ENCODE measurements around the gene BCL10.

Gene BCL10

GRCh38 chr1:85278853-85279314 is 2.5 kb upstream of the BCL10 start (continued):
- TF ChIP-seq GFI1B (tag by site-specific recombination; IDR thresholded peaks at IDR 0.05): peak; percentile 67; the same call in 1 of the 2 replicates
- no peak for TF ChIP-seq ZNF670 (tag by site-specific recombination; IDR thresholded peaks at IDR 0.05; ENCODE audit: low read depth)
- TF ChIP-seq ZNF843 (tag by site-specific recombination; IDR thresholded peaks at IDR 0.05): peak; percentile 62; the same call in 1 of the 2 replicates
- 0 out of 2 replicates have a peak, but pooled peaks have one; percentile 19 for TF ChIP-seq KLF8 (tag by site-specific recombination; IDR thresholded peaks at IDR 0.05)
- peak; percentile 44; the same call in 1 of the 2 replicates for TF ChIP-seq PRDM1 (tag by site-specific recombination; IDR thresholded peaks at IDR 0.05)
- TF ChIP-seq KLF10 (tag by site-specific recombination; IDR thresholded peaks at IDR 0.05): no peak
- TF ChIP-seq ZNF521 (tag by site-specific recombination; IDR thresholded peaks at IDR 0.05): no peak
- TF ChIP-seq ZNF555 (tag by site-specific recombination; conservative IDR thresholded peaks at IDR 0.05): no peak
- no peak for TF ChIP-seq ZNF10 (tag by site-specific recombination; IDR thresholded peaks at IDR 0.05)

DNA sequence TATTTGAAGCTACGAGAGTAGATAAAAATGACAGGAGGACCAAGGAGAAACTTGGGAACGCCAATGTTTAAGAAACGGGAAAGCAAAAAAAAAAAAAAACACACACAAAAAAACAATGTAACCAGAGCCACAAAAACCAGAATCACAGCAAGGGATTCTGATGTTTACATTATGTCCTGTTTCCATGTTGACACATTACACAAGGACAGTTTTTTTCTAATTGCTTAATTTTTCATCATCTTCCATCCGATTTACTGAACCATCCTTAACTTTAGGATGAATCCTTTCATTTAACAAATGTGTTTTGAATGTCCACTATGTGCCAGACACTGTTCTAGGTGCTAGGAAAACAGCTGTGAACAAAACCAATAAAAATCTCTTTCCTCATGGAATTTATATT is 1.4 kb upstream of the BCL10 start:
- Histone ChIP-seq H3K27ac (ENCODE audit: extremely low read depth, low read depth, low read length) (no peak overlapping the region; the same call in 1 of the 2 replicates), H3K36me3 (ENCODE audit: control insufficient read depth in 2 of 2, insufficient read depth in 1 of 2, low read length in 2 of 2) (peaks cover 0 to 2% of the 10 kb centered on the region in 2 experiments; a peak in 1 of 3 replicates), H3K4me1 (ENCODE audit: control insufficient read depth, insufficient read depth, low read length) (peaks cover 8% of the 10 kb centered on the region), H3K9me3 (ENCODE audit: control insufficient read depth, insufficient read depth, low read depth, low read length) (no peaks in the 10 kb centered on the region), H3K4me3 (ENCODE audit: low read depth, low read length) (no peak overlapping the region)
- CTCF ChIA-PET: interaction anchor here (1.5 to 3.0 kb wide), 2 partner anchors 18 to 23 kb away, joined by 4 to 31 read pairs; partner anchors contain the start of gene C1orf52
- TF ChIP-seq ZNF10 (tag by site-specific recombination; IDR thresholded peaks at IDR 0.05) (no peak), SP3 (tag by site-specific recombination; IDR thresholded peaks at IDR 0.05) (no peak), ZNF2 (tag by site-specific recombination; IDR thresholded peaks at IDR 0.05) (no peak), ZNF596 (tag by site-specific recombination; IDR thresholded peaks at IDR 0.05) (no peak), ZSCAN23 (tag by site-specific recombination; IDR thresholded peaks at IDR 0.05) (no peak)
- POLR2A ChIA-PET: interaction anchor here (0.6 to 2.7 kb wide), 2 partner anchors 8 to 20 kb away, joined by 3 to 19 read pairs; no protein-coding TSS in a partner anchor

DNA sequence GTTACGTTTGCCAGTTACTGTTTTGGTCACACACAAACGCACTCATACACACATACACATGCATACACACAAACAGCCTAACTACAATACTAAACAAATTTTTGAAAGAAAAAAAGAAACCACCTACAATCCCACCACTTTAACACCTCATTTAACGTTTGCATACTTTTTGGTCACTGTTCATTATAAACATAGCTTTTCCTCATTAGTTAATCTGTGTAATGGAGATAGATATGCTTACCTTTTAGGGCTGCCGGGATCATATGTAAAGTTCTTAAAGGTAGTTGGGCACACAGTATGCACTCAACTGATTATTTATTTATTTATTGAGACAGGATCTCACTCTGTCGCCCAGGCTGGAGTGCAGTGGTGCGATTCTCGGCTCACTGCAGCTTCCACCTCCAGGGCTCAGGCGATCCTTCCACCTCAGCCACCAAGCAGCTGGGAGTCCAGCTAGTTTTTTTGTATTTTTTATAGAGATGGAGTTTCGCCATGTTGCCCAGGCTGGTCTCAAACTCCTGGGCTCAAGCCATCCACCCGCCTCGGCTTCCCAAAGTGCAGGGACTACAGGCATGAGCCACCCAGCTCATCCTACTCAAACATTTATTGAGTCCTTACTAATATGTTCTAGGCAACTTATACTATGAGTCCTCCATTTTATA is 677 bp upstream of the BCL10 start:
- Histone ChIP-seq H3K4me1 (ENCODE audit: control insufficient read depth, insufficient read depth, low read length) (peaks cover 8% of the 10 kb centered on the region), H3K36me3 (ENCODE audit: control insufficient read depth in 2 of 2, insufficient read depth in 1 of 2, low read length in 2 of 2) (peaks cover 0 to 6% of the 10 kb centered on the region in 2 experiments; a peak in 1 of 3 replicates), H3K9me3 (ENCODE audit: control insufficient read depth, insufficient read depth, low read depth, low read length) (no peaks in the 10 kb centered on the region), H3K4me3 (ENCODE audit: low read depth, low read length) (peak overlapping the region; percentile 89), H3K27ac (ENCODE audit: extremely low read depth, low read depth, low read length) (peak overlapping the region; percentile 91)
- CTCF ChIA-PET: interaction anchor here (0.7 to 3.0 kb wide), 7 partner anchors 16 to 352 kb away, joined by 3 to 31 read pairs (median 3); partner anchors contain the start of gene C1orf52
- POLR2A ChIA-PET: interaction anchor here (0.6 to 2.7 kb wide), 15 partner anchors 7 to 431 kb away, joined by 3 to 30 read pairs (median 4); partner anchors contain the start of genes C1orf52, CCN1, MCOLN2 and MCOLN3
- peak; percentile 84; the same call in 1 of the 2 replicates for TF ChIP-seq ZNF2 (tag by site-specific recombination; IDR thresholded peaks at IDR 0.05)
- TF ChIP-seq ZNF416 (tag by site-specific recombination; IDR thresholded peaks at IDR 0.05): no peak
- TF ChIP-seq ZNF600 (tag by site-specific recombination; IDR thresholded peaks at IDR 0.05): peak; percentile 68
- TF ChIP-seq, protein P1, sequence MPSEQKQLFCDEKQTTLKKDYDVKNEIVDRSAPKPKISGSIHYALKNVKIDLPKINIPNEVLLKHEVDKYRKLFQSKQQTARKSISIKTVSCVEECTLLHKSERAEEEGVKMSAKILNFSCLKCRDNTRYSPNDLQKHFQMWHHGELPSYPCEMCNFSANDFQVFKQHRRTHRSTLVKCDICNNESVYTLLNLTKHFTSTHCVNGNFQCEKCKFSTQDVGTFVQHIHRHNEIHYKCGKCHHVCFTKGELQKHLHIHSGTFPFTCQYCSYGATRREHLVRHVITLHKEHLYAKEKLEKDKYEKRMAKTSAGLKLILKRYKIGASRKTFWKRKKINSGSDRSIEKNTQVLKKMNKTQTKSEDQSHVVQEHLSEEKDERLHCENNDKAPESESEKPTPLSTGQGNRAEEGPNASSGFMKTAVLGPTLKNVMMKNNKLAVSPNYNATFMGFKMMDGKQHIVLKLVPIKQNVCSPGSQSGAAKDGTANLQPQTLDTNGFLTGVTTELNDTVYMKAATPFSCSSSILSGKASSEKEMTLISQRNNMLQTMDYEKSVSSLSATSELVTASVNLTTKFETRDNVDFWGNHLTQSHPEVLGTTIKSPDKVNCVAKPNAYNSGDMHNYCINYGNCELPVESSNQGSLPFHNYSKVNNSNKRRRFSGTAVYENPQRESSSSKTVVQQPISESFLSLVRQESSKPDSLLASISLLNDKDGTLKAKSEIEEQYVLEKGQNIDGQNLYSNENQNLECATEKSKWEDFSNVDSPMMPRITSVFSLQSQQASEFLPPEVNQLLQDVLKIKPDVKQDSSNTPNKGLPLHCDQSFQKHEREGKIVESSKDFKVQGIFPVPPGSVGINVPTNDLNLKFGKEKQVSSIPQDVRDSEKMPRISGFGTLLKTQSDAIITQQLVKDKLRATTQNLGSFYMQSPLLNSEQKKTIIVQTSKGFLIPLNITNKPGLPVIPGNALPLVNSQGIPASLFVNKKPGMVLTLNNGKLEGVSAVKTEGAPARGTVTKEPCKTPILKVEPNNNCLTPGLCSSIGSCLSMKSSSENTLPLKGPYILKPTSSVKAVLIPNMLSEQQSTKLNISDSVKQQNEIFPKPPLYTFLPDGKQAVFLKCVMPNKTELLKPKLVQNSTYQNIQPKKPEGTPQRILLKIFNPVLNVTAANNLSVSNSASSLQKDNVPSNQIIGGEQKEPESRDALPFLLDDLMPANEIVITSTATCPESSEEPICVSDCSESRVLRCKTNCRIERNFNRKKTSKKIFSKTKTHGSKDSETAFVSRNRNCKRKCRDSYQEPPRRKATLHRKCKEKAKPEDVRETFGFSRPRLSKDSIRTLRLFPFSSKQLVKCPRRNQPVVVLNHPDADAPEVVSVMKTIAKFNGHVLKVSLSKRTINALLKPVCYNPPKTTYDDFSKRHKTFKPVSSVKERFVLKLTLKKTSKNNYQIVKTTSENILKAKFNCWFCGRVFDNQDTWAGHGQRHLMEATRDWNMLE (tag by site-specific recombination; conservative IDR thresholded peaks at IDR 0.05; ENCODE audit: low read depth): peak; percentile 20; the same call in 1 of the 2 replicates
- TF ChIP-seq KLF17 (tag by site-specific recombination; IDR thresholded peaks at IDR 0.05): no peak
- TF ChIP-seq HOXA7 (CRISPR knock-in tag; IDR thresholded peaks at IDR 0.05; ENCODE audit: borderline replicate concordance): no peak
- TF ChIP-seq ZXDB (tag by site-specific recombination; IDR thresholded peaks at IDR 0.05): peak; percentile 57
- 0 out of 2 replicates have a peak, but pooled peaks have one; percentile 23 for TF ChIP-seq ZNF394 (tag by site-specific recombination; IDR thresholded peaks at IDR 0.05; ENCODE audit: borderline replicate concordance)
- TF ChIP-seq ZNF324 (tag by site-specific recombination; IDR thresholded peaks at IDR 0.05): peak; percentile 64; the same call in 1 of the 2 replicates
- peak; percentile 51 for TF ChIP-seq SP7 (tag by site-specific recombination; IDR thresholded peaks at IDR 0.05)
- TF ChIP-seq, protein P2, sequence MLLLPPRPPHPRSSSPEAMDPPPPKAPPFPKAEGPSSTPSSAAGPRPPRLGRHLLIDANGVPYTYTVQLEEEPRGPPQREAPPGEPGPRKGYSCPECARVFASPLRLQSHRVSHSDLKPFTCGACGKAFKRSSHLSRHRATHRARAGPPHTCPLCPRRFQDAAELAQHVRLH (tag by site-specific recombination; IDR thresholded peaks at IDR 0.05): no peak
- peak; percentile 48; the same call in 1 of the 2 replicates for TF ChIP-seq ZNF501 (tag by site-specific recombination; IDR thresholded peaks at IDR 0.05)
- TF ChIP-seq GLIS2 (tag by site-specific recombination; IDR thresholded peaks at IDR 0.05): no peak
- 0 out of 2 replicates have a peak, but pooled peaks have one; percentile 53 for TF ChIP-seq ZNF121 (tag by site-specific recombination; IDR thresholded peaks at IDR 0.05)
- peak; percentile 76 for TF ChIP-seq ZBTB21 (tag by site-specific recombination; IDR thresholded peaks at IDR 0.05)
